Measurements from ENCODE around the gene ZNF343. TPM values are rescaled to one million over a fixed set of nuclear protein-coding genes. Genes with fewer than 3 reads are reported as not detected.

Gene ZNF343
- polyA plus RNA-seq, 1 of the 3 experiments (the other 2 are of a cell fraction): 11.0 TPM

DNA sequence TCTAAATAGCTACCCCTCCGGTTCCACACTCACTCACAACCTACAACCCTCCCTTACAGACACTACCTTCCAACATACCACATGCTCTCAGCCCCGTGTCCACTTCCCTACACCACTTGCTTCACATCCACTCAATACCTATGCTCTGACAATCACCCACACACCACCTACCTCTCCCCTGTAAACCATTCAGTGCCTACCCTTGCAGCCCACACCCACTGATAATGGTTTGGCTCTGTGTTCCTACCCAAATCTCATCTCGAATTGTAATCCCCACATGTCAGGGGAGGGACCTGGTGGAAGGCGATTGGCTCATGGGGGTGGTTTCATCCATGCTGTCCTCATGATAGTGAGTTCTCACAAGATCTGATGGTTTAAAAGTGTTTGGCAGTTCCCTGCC is 9.8 kb upstream of the ZNF343 start:
- no peaks in the 10 kb centered on the region for H3K9me3 ChIP-seq
- H3F3A ChIP-seq (replicated peaks; ENCODE audit: insufficient read depth): no peaks in the 10 kb centered on the region
- no peaks in the 10 kb centered on the region for H3K27me3 ChIP-seq (ENCODE audit: insufficient read depth)
- no peaks in the 10 kb centered on the region for H3K36me3 ChIP-seq (replicated peaks in 1 of 2; ENCODE audit: control insufficient read depth in 1 of 2, insufficient read depth in 2 of 2, low read length in 1 of 2)
- no peak overlapping the region for H3K4me2 ChIP-seq
- H3K27ac ChIP-seq (ENCODE audit: low read depth in 2 of 2, low read length in 1 of 2): no peak overlapping the region
- WGBS (ENCODE audit: low lambda C conversion rate): 88% methylated on average over 4 of the region's 4 CpGs
- DNase-seq: no peak
- H4K20me1 ChIP-seq (ENCODE audit: insufficient read depth): no peaks in the 10 kb centered on the region
- no peak overlapping the region for H3K4me3 ChIP-seq (ENCODE audit: low read depth in 2 of 2, low read length in 1 of 2)
- H3K9me2 ChIP-seq: no peaks in the 10 kb centered on the region
- ChIA-PET CTCF (interaction anchor here (7.0 kb wide), 1 partner anchor 133 kb away, joined by 133 read pairs; the partner anchor contains the start of gene NOP56), POLR2A (no interaction called here)
- no peaks in the 10 kb centered on the region for H3K79me2 ChIP-seq (ENCODE audit: insufficient read depth)
- TF ChIP-seq GATA2 (CRISPR knock-in tag; IDR thresholded peaks at IDR 0.05): no peak
- TF ChIP-seq, protein P1, sequence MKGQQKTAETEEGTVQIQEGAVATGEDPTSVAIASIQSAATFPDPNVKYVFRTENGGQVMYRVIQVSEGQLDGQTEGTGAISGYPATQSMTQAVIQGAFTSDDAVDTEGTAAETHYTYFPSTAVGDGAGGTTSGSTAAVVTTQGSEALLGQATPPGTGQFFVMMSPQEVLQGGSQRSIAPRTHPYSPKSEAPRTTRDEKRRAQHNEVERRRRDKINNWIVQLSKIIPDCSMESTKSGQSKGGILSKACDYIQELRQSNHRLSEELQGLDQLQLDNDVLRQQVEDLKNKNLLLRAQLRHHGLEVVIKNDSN (IDR thresholded peaks at IDR 0.05; ENCODE audit: borderline replicate concordance, low read depth): no peak
- no peak for TF ChIP-seq NRF1 (IDR thresholded peaks at IDR 0.05; ENCODE audit: low read depth, low read length)
- TF ChIP-seq YY1 (IDR thresholded peaks at IDR 0.05; ENCODE audit: low read depth): no peak
- TF ChIP-seq SMC3 (IDR thresholded peaks at IDR 0.05; ENCODE audit: low read depth, low read length): no peak
- TF ChIP-seq ELF1 (IDR thresholded peaks at IDR 0.05): no peak
- TF ChIP-seq, protein P2, sequence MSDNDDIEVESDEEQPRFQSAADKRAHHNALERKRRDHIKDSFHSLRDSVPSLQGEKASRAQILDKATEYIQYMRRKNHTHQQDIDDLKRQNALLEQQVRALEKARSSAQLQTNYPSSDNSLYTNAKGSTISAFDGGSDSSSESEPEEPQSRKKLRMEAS (IDR thresholded peaks at IDR 0.05; ENCODE audit: low read depth): no peak
- TF ChIP-seq, protein P3, sequence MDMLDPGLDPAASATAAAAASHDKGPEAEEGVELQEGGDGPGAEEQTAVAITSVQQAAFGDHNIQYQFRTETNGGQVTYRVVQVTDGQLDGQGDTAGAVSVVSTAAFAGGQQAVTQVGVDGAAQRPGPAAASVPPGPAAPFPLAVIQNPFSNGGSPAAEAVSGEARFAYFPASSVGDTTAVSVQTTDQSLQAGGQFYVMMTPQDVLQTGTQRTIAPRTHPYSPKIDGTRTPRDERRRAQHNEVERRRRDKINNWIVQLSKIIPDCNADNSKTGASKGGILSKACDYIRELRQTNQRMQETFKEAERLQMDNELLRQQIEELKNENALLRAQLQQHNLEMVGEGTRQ (IDR thresholded peaks at IDR 0.05; ENCODE audit: borderline replicate concordance, low read depth, low read length): no peak
- no peak for TF ChIP-seq FOXM1 (IDR thresholded peaks at IDR 0.05; ENCODE audit: low read depth)
- TF ChIP-seq MEF2A (IDR thresholded peaks at IDR 0.05; ENCODE audit: borderline replicate concordance, low read depth): no peak
- TF ChIP-seq MXI1 (IDR thresholded peaks at IDR 0.05; ENCODE audit: low read depth, low read length): no peak
- TF ChIP-seq, protein P4, sequence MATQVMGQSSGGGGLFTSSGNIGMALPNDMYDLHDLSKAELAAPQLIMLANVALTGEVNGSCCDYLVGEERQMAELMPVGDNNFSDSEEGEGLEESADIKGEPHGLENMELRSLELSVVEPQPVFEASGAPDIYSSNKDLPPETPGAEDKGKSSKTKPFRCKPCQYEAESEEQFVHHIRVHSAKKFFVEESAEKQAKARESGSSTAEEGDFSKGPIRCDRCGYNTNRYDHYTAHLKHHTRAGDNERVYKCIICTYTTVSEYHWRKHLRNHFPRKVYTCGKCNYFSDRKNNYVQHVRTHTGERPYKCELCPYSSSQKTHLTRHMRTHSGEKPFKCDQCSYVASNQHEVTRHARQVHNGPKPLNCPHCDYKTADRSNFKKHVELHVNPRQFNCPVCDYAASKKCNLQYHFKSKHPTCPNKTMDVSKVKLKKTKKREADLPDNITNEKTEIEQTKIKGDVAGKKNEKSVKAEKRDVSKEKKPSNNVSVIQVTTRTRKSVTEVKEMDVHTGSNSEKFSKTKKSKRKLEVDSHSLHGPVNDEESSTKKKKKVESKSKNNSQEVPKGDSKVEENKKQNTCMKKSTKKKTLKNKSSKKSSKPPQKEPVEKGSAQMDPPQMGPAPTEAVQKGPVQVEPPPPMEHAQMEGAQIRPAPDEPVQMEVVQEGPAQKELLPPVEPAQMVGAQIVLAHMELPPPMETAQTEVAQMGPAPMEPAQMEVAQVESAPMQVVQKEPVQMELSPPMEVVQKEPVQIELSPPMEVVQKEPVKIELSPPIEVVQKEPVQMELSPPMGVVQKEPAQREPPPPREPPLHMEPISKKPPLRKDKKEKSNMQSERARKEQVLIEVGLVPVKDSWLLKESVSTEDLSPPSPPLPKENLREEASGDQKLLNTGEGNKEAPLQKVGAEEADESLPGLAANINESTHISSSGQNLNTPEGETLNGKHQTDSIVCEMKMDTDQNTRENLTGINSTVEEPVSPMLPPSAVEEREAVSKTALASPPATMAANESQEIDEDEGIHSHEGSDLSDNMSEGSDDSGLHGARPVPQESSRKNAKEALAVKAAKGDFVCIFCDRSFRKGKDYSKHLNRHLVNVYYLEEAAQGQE (IDR thresholded peaks at IDR 0.05; ENCODE audit: low read depth, low read length): no peak
- TF ChIP-seq, protein P5, sequence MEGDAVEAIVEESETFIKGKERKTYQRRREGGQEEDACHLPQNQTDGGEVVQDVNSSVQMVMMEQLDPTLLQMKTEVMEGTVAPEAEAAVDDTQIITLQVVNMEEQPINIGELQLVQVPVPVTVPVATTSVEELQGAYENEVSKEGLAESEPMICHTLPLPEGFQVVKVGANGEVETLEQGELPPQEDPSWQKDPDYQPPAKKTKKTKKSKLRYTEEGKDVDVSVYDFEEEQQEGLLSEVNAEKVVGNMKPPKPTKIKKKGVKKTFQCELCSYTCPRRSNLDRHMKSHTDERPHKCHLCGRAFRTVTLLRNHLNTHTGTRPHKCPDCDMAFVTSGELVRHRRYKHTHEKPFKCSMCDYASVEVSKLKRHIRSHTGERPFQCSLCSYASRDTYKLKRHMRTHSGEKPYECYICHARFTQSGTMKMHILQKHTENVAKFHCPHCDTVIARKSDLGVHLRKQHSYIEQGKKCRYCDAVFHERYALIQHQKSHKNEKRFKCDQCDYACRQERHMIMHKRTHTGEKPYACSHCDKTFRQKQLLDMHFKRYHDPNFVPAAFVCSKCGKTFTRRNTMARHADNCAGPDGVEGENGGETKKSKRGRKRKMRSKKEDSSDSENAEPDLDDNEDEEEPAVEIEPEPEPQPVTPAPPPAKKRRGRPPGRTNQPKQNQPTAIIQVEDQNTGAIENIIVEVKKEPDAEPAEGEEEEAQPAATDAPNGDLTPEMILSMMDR (IDR thresholded peaks at IDR 0.05): no peak
- TF ChIP-seq, protein P6, sequence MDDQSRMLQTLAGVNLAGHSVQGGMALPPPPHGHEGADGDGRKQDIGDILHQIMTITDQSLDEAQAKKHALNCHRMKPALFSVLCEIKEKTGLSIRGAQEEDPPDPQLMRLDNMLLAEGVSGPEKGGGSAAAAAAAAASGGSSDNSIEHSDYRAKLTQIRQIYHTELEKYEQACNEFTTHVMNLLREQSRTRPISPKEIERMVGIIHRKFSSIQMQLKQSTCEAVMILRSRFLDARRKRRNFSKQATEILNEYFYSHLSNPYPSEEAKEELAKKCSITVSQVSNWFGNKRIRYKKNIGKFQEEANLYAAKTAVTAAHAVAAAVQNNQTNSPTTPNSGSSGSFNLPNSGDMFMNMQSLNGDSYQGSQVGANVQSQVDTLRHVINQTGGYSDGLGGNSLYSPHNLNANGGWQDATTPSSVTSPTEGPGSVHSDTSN (IDR thresholded peaks at IDR 0.05): no peak
- H3K9ac ChIP-seq: no peak overlapping the region
- H3K4me1 ChIP-seq (ENCODE audit: control insufficient read depth in 1 of 2, insufficient read depth in 2 of 2, low read depth in 1 of 2, low read length in 1 of 2): 0 out of 4 replicates have a peak, but pooled peaks cover 0 to 5% of the 10 kb centered on the region in 2 experiments
- H2AFZ ChIP-seq (ENCODE audit: low read depth): no peak overlapping the region

All from SK-N-SH (cell line).